CD14-positive monocyte (primary cell): Measurements from ENCODE around the gene CRADD. TPM values are rescaled to one million over a fixed set of nuclear protein-coding genes. Genes with fewer than 3 reads are reported as not detected.

Experiments
- DNase-seq, 3 donors: peaks; one replicate each; pipeline ENCODE4 v3.0.0-alpha.2; 2011 to 2022
- H2AFZ ChIP-seq: 2 replicates; pipeline ENCODE4 v1.6.0; 2012; ENCODE audit warnings: mild to moderate bottlenecking, low read depth, low read length, inconsistent platforms; ENCODE audit not compliant: insufficient read depth, poor library complexity, severe bottlenecking
- H3K27ac ChIP-seq, 2 donors: 1 replicate in 1 of 2; 2 replicates in 1 of 2; pipeline ENCODE4 v1.5.1; 2012 to 2013; ENCODE audit warnings: low read length in 2 of 2, control low read depth in 1 of 2, inconsistent platforms in 1 of 2, low read depth in 1 of 2, mild to moderate bottlenecking in 1 of 2
- H3K27me3 ChIP-seq, 2 donors: one replicate each; pipeline versions ENCODE4 v1.6.0 to v1.6.1; 2011 to 2013; ENCODE audit warnings: low read length in 2 of 2; ENCODE audit not compliant: control insufficient read depth in 2 of 2, insufficient read depth in 2 of 2
- H3K36me3 ChIP-seq, 2 donors: replicated peaks in 1 of 2; 1 replicate in 1 of 2; 2 replicates in 1 of 2; pipeline versions ENCODE4 v1.5.1 to v1.6.1; 2012 to 2013; ENCODE audit warnings: low read length in 2 of 2, control low read depth in 1 of 2, inconsistent platforms in 1 of 2, mild to moderate bottlenecking in 1 of 2; ENCODE audit not compliant: insufficient read depth in 2 of 2, control insufficient read depth in 1 of 2
- H3K4me1 ChIP-seq, 2 donors: 1 replicate in 1 of 2; 2 replicates in 1 of 2; pipeline versions ENCODE4 v1.5.1 to v1.6.1; 2012 to 2013; ENCODE audit warnings: low read length in 2 of 2, control low read depth in 1 of 2, inconsistent platforms in 1 of 2, mild to moderate bottlenecking in 1 of 2, moderate library complexity in 1 of 2; ENCODE audit not compliant: insufficient read depth in 2 of 2, control insufficient read depth in 1 of 2
- H3K4me2 ChIP-seq: replicated peaks from 2 replicates; pipeline ENCODE3; 2012; ENCODE audit warnings: low read length, moderate library complexity, mild to moderate bottlenecking; ENCODE audit not compliant: poor library complexity, severe bottlenecking; ENCODE audit errors: extremely low read depth
- H3K4me3 ChIP-seq, 3 experiments: fragments of 200-600 bp in 1 of 3; sonication (generic) in 1 of 3; replicated peaks in 1 of 3; 1 replicate in 2 of 3; 2 replicates in 1 of 3; pipeline ENCODE4 v1.5.1; 2011 to 2013; ENCODE audit warnings: low read length in 3 of 3, mild to moderate bottlenecking in 3 of 3, control low read depth in 2 of 3, low read depth in 2 of 3, inconsistent platforms in 1 of 3, moderate library complexity in 1 of 3
- H3K79me2 ChIP-seq: 2 replicates; pipeline ENCODE4 v1.6.0; 2012; ENCODE audit warnings: mild to moderate bottlenecking, control low read depth, inconsistent platforms, low read length, moderate library complexity; ENCODE audit not compliant: insufficient read depth
- H3K9ac ChIP-seq: 2 replicates; pipeline ENCODE4 v1.6.0; 2017; ENCODE audit warnings: low read length, mild to moderate bottlenecking; ENCODE audit not compliant: insufficient read depth, poor library complexity, severe bottlenecking
- H3K9me3 ChIP-seq, 2 donors: replicated peaks in 1 of 2; 1 replicate in 1 of 2; 2 replicates in 1 of 2; pipeline versions ENCODE4 v1.5.1 to v1.6.1; 2012 to 2013; ENCODE audit warnings: low read length in 2 of 2, control low read depth in 1 of 2; ENCODE audit not compliant: control insufficient read depth in 1 of 2, insufficient read depth in 1 of 2
- H4K20me1 ChIP-seq: 2 replicates; pipeline ENCODE4 v1.6.0; 2012; ENCODE audit warnings: mild to moderate bottlenecking, low read length, control low read depth, moderate library complexity; ENCODE audit not compliant: insufficient read depth
- H3K27ac Mint-ChIP-seq, 7 donors: one replicate each; pipeline ENCODE4 v1.8.0; 2020; ENCODE audit warnings: mild to moderate bottlenecking in 7 of 7, mixed read lengths in 7 of 7, moderate library complexity in 6 of 7, inconsistent platforms in 2 of 7
- H3K27me3 Mint-ChIP-seq, 3 donors: one replicate each; pipeline ENCODE4 v1.8.0; 2021 to 2022; ENCODE audit warnings: low read depth in 3 of 3, mild to moderate bottlenecking in 3 of 3, mixed read lengths in 3 of 3, moderate library complexity in 3 of 3, inconsistent platforms in 1 of 3
- H3K36me3 Mint-ChIP-seq, 2 donors: one replicate each; pipeline ENCODE4 v1.8.0; 2020; ENCODE audit warnings: mixed read lengths in 2 of 2, inconsistent platforms in 1 of 2, mild to moderate bottlenecking in 1 of 2
- H3K4me1 Mint-ChIP-seq: one replicate; pipeline ENCODE4 v1.8.0; 2020; ENCODE audit warnings: mild to moderate bottlenecking, mixed read lengths
- H3K4me3 Mint-ChIP-seq, 2 donors: one replicate each; pipeline ENCODE4 v1.8.0; 2020; ENCODE audit warnings: mild to moderate bottlenecking in 2 of 2, mixed read lengths in 2 of 2, moderate library complexity in 1 of 2
- H3K9me3 Mint-ChIP-seq, 7 donors: one replicate each; pipeline ENCODE4 v1.8.0; 2020 to 2022; ENCODE audit warnings: mixed read lengths in 7 of 7, mild to moderate bottlenecking in 6 of 7, moderate library complexity in 6 of 7, inconsistent platforms in 2 of 7
- CTCF ChIP-seq: fragments of 200-600 bp; IDR thresholded peaks from one replicate; pipeline ENCODE4 v1.8.0; 2022; ENCODE audit warnings: antibody characterized with exemption, mild to moderate bottlenecking
- whole genome bisulfite sequencing: methylation state at CpG from one replicate; pipeline ENCODE4 v1.1.5; 2013; ENCODE audit warnings: missing lambda C conversion rate; ENCODE audit not compliant: insufficient coverage; 5-methylcytosine and 5-hydroxymethylcytosine counted together
- intact Hi-C, 2 donors: fragments of 100-400 bp; cut with micrococcal nuclease; formaldehyde crosslinking; loops; one replicate each; pipeline versions ENCODE4 v1.15.0 to v1.15.1; 2023
- polyA plus RNA-seq, 3 donors: library from polyadenylated mRNA; depleted of rRNA in 1 of 3; unstranded in 2 of 3; stranded (reverse) in 1 of 3; fragments of 300-500 nt in 2 of 3; fragments of >200 nt in 1 of 3; fragmentation: Illumina TruSeq in 2 of 3; gene quantifications; 1 replicate in 2 of 3; 2 replicates in 1 of 3; pipeline ENCODE4 v1.2.3, GENCODE V29; 2012 to 2021

The CRADD gene
- polyA plus RNA-seq, 3 donors, result 5.6 to 12.2 (median 11.2) TPM

- Histone ChIP-seq H3K4me3 (no peak overlapping the region), H3K79me2 (no peaks in the 10 kb centered on the region), H3K27ac (no peak overlapping the region), H3K9ac (no peak overlapping the region), H3K9me3 (no peaks in the 10 kb centered on the region), H4K20me1 (no peaks in the 10 kb centered on the region), H3K36me3 (no peaks in the 10 kb centered on the region), H3K4me1 (peaks cover 5 to 7% of the 10 kb centered on the region in 2 donors), H3K4me2 (no peak overlapping the region), H2AFZ (no peak overlapping the region), H3K27me3 (no peaks in the 10 kb centered on the region)
- peaks cover 0 to 5% (median 2%) of the 10 kb centered on the region in 3 donors for H3K27me3 Mint-ChIP-seq
- WGBS, result 100% methylated on average over 1 of the region's 1 CpG
- H3K36me3 Mint-ChIP-seq, result no peaks in the 10 kb centered on the region
- intact Hi-C loops, result no loop called here
- peak overlapping the region in 1 of 7 donors; percentile 8 for H3K27ac Mint-ChIP-seq
- no peak overlapping the region for H3K4me3 Mint-ChIP-seq
- H3K9me3 Mint-ChIP-seq, result no peaks in the 10 kb centered on the region
- no peak for TF ChIP-seq CTCF
- H3K4me1 Mint-ChIP-seq, result peaks cover 17% of the 10 kb centered on the region
- DNase-seq, result no peak
Measured at GRCh38 chr12:93896427-93896826, 219.3 kb downstream of the CRADD start.

- H2AFZ ChIP-seq, result no peak overlapping the region
- H3K9ac ChIP-seq, result no peak overlapping the region
- 92% methylated on average over 4 of the region's 6 CpGs for WGBS
- no peaks in the 10 kb centered on the region for H3K27me3 ChIP-seq
- TF ChIP-seq CTCF, result no peak
- intact Hi-C loops, result no loop called here
- Mint-ChIP-seq H3K9me3 (no peaks in the 10 kb centered on the region), H3K4me1 (peaks cover 20% of the 10 kb centered on the region), H3K36me3 (no peaks in the 10 kb centered on the region), H3K27ac (no peak overlapping the region), H3K4me3 (no peak overlapping the region), H3K27me3 (peaks cover 0 to 5% (median 2%) of the 10 kb centered on the region in 3 donors)
- no peak overlapping the region for H3K27ac ChIP-seq
- H4K20me1 ChIP-seq, result no peaks in the 10 kb centered on the region
- peaks cover 5 to 7% of the 10 kb centered on the region in 2 donors for H3K4me1 ChIP-seq
- DNase-seq, result no peak
- H3K36me3 ChIP-seq, result no peaks in the 10 kb centered on the region
- H3K4me2 ChIP-seq, result no peak overlapping the region
- no peaks in the 10 kb centered on the region for H3K9me3 ChIP-seq
- no peak overlapping the region for H3K4me3 ChIP-seq
- H3K79me2 ChIP-seq, result no peaks in the 10 kb centered on the region
Measured at GRCh38 chr12:93896952-93897351, 219.8 kb downstream of the CRADD start.
